HG03139 (cell line): ENCODE measurements around the gene PACSIN1.

Experiments
- ATAC-seq: cut with Tn5 transposase; IDR thresholded peaks from one replicate; pipeline ENCODE4 v1.9.1; 2021; ENCODE audit not compliant: unreplicated experiment

The PACSIN1 gene

GRCh38 chr6:34465531-34466241, at the start of gene PACSIN1:
TSS of gene PACSIN1 (plus strand) at chr6:34466076. CDS start at chr6:34526306, 60,230 bp downstream.
- ATAC-seq, result no peak

GRCh38 chr6:34416877-34417371, 49.0 kb upstream of the PACSIN1 start:
- no peak for ATAC-seq

GRCh38 chr6:34418367-34418766, 47.5 kb upstream of the PACSIN1 start:
- no peak for ATAC-seq

GRCh38 chr6:34423254-34423653, 42.6 kb upstream of the PACSIN1 start:
- no peak for ATAC-seq

- ATAC-seq, result no peak
Measured at GRCh38 chr6:34424200-34425131, 41.4 kb upstream of the PACSIN1 start.

- ATAC-seq, result no peak
Measured at GRCh38 chr6:34425132-34425497, 40.8 kb upstream of the PACSIN1 start.

GRCh38 chr6:34425498-34426410, 40.1 kb upstream of the PACSIN1 start, which contains the start of gene RPS10:
TSS of gene RPS10 (minus strand) at chr6:34426069. CDS start at chr6:34425221, 848 bp downstream.
- peak; percentile 72 for ATAC-seq

- ATAC-seq, result no peak
Measured at GRCh38 chr6:34435916-34436315, 30.0 kb upstream of the PACSIN1 start.

- no peak for ATAC-seq
Measured at GRCh38 chr6:34436803-34437643, 28.9 kb upstream of the PACSIN1 start.

GRCh38 chr6:34437644-34437970, 28.3 kb upstream of the PACSIN1 start:
- no peak for ATAC-seq

GRCh38 chr6:34438705-34439104, 27.2 kb upstream of the PACSIN1 start:
- no peak for ATAC-seq

GRCh38 chr6:34439442-34439841, 26.4 kb upstream of the PACSIN1 start:
- no peak for ATAC-seq

GRCh38 chr6:34441526-34441925, 24.4 kb upstream of the PACSIN1 start:
- ATAC-seq, result no peak

- ATAC-seq, result no peak
Measured at GRCh38 chr6:34445313-34445860, 20.5 kb upstream of the PACSIN1 start.

- no peak for ATAC-seq
Measured at GRCh38 chr6:34447386-34447785, 18.5 kb upstream of the PACSIN1 start.

- ATAC-seq, result no peak
Measured at GRCh38 chr6:34447910-34448309, 18.0 kb upstream of the PACSIN1 start.

- ATAC-seq, result no peak
Measured at GRCh38 chr6:34451192-34451591, 14.7 kb upstream of the PACSIN1 start.

- no peak for ATAC-seq
Measured at GRCh38 chr6:34455831-34456230, 10.0 kb upstream of the PACSIN1 start.

GRCh38 chr6:34457382-34457741, 8.5 kb upstream of the PACSIN1 start:
- no peak for ATAC-seq
